Tibial nerve (tissue), 4 donors: Measurements from ENCODE around the gene BNC2. TPM values are rescaled to one million over a fixed set of nuclear protein-coding genes. Genes with fewer than 3 reads are reported as not detected.

Experiments
- DNase-seq, 2 donors: peaks; one replicate each; pipeline ENCODE4 v3.0.0-alpha.2; 2019; ENCODE audit warnings: low spot score in 2 of 2
- H3K27ac ChIP-seq, 4 donors: fragments of 200-600 bp; sonication (generic) in 3 of 4; one replicate each; pipeline ENCODE4 v1.5.1; 2017 to 2019; ENCODE audit warnings: mild to moderate bottlenecking in 1 of 4
- H3K27me3 ChIP-seq, 2 donors: fragments of 200-600 bp; sonication (generic) in 1 of 2; one replicate each; pipeline versions ENCODE4 v1.5.1 to v1.6.0; 2017 to 2019
- H3K36me3 ChIP-seq, 3 donors: fragments of 200-600 bp; sonication (generic); one replicate each; pipeline ENCODE4 v1.5.1; 2018 to 2019
- H3K4me1 ChIP-seq, 4 donors: fragments of 200-600 bp; sonication (generic) in 3 of 4; one replicate each; pipeline ENCODE4 v1.5.1; 2017 to 2019
- H3K4me3 ChIP-seq, 4 donors: fragments of 200-600 bp; sonication (generic) in 3 of 4; one replicate each; pipeline ENCODE4 v1.5.1; 2017 to 2019; ENCODE audit warnings: mild to moderate bottlenecking in 1 of 4, moderate library complexity in 1 of 4
- H3K9me3 ChIP-seq, 4 donors: fragments of 200-600 bp; sonication (generic) in 3 of 4; one replicate each; pipeline ENCODE4 v1.5.1; 2017 to 2019
- CTCF ChIP-seq, 5 experiments: fragments of 200-600 bp in 3 of 5; fragments of 450-650 bp in 2 of 5; sonication (generic) in 3 of 5; IDR thresholded peaks; one replicate each; pipeline ENCODE4 v1.5.1; 2016 to 2019; ENCODE audit warnings: antibody characterized with exemption in 5 of 5, mild to moderate bottlenecking in 3 of 5, moderate library complexity in 2 of 5
- EP300 ChIP-seq, 2 donors: sonication (generic); formaldehyde crosslinking; IDR thresholded peaks; one replicate each; pipeline ENCODE4 v1.6.1; 2017; ENCODE audit warnings: antibody characterized with exemption in 2 of 2, mild to moderate bottlenecking in 1 of 2
- POLR2A ChIP-seq, 2 donors: fragments of 450-650 bp; IDR thresholded peaks; one replicate each; pipeline ENCODE4 v1.6.1; 2017; ENCODE audit warnings: antibody characterized with exemption in 2 of 2, mild to moderate bottlenecking in 2 of 2, moderate library complexity in 2 of 2
- WGBS, 2 donors: methylation state at CpG; one replicate each; pipeline ENCODE4 v1.1.5; 2018; 5-methylcytosine and 5-hydroxymethylcytosine counted together
- total RNA-seq, 4 donors: library from RNA; depleted of rRNA; stranded (reverse); fragments of >200 nt; gene quantifications; one replicate each; pipeline ENCODE4 v1.1.0, GENCODE V29; 2016

The BNC2 gene
- total RNA-seq, 4 donors from 2014 or later = 69.9 to 89.6 (median 88.4) TPM

- no peak for DNase-seq
- Histone ChIP-seq H3K4me3 (no peak overlapping the region), H3K9me3 (peaks cover 0 to 13% (median 0%) of the 10 kb centered on the region in 4 donors), H3K36me3 (no peaks in the 10 kb centered on the region), H3K4me1 (no peaks in the 10 kb centered on the region), H3K27ac (no peak overlapping the region), H3K27me3 (no peaks in the 10 kb centered on the region)
- TF ChIP-seq POLR2A (IDR thresholded peaks at IDR 0.05) = no peak
- no peak for TF ChIP-seq CTCF (IDR thresholded peaks at IDR 0.05)
- TF ChIP-seq EP300 (IDR thresholded peaks at IDR 0.05) = no peak
- WGBS, 2 donors = 46 to 92% methylated on average over 2 of the region's 2 CpGs
Measured at GRCh38 chr9:16391369-16391768, 479.1 kb downstream of the BNC2 start.

- H3K9me3 ChIP-seq = peaks cover 0 to 4% (median 0%) of the 10 kb centered on the region in 4 donors
- TF ChIP-seq CTCF (IDR thresholded peaks at IDR 0.05) (no peak), POLR2A (IDR thresholded peaks at IDR 0.05) (no peak)
- H3K27ac ChIP-seq = no peak overlapping the region
- peaks cover 0 to 8% (median 0%) of the 10 kb centered on the region in 4 donors for H3K4me1 ChIP-seq
- 87 to 90% methylated on average over 2 of the region's 2 CpGs for WGBS, 2 donors
- no peaks in the 10 kb centered on the region for H3K27me3 ChIP-seq
- no peaks in the 10 kb centered on the region for H3K36me3 ChIP-seq
- H3K4me3 ChIP-seq = no peak overlapping the region
- DNase-seq = no peak
Measured at GRCh38 chr9:16387382-16387781, 483.1 kb downstream of the BNC2 start.

DNA sequence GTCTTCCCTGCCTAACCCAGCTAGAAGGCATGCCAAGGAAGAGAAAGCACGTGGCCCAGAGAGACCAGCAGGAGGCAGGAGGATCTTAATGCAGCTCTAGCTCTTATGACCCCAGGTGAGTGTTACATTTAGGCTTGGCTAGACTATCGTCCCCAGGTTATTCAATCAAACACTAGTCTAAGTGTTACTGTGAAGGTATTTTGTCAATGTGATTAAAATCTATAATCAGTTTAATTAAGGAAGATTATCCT lies 483.7 kb downstream of the BNC2 start:
- no peaks in the 10 kb centered on the region for H3K27me3 ChIP-seq
- H3K27ac ChIP-seq = no peak overlapping the region
- no peaks in the 10 kb centered on the region for H3K36me3 ChIP-seq
- peaks cover 0 to 8% (median 0%) of the 10 kb centered on the region in 4 donors for H3K4me1 ChIP-seq
- WGBS, 2 donors = 65 to 79% methylated on average over 2 of the region's 2 CpGs
- no peak for TF ChIP-seq CTCF (IDR thresholded peaks at IDR 0.05)
- no peak for TF ChIP-seq POLR2A (IDR thresholded peaks at IDR 0.05)
- no peak for TF ChIP-seq EP300 (IDR thresholded peaks at IDR 0.05)
- H3K4me3 ChIP-seq = no peak overlapping the region
- peaks cover 0 to 4% (median 0%) of the 10 kb centered on the region in 4 donors for H3K9me3 ChIP-seq
- DNase-seq = no peak

- Histone ChIP-seq H3K9me3 (peaks cover 0 to 4% (median 0%) of the 10 kb centered on the region in 4 donors), H3K36me3 (no peaks in the 10 kb centered on the region), H3K27me3 (no peaks in the 10 kb centered on the region), H3K27ac (no peak overlapping the region), H3K4me3 (no peak overlapping the region), H3K4me1 (peaks cover 0 to 8% (median 0%) of the 10 kb centered on the region in 4 donors)
- TF ChIP-seq EP300 (IDR thresholded peaks at IDR 0.05) (peak in 1 of 2 donors; percentile 50), CTCF (IDR thresholded peaks at IDR 0.05) (no peak)
- DNase-seq = peak in 1 of 2 donors; percentile 56
- 72 to 78% methylated on average over 6 of the region's 6 CpGs for WGBS, 2 donors
Measured at GRCh38 chr9:16386007-16386826, 484.3 kb downstream of the BNC2 start.

GRCh38 chr9:16385590-16385989 lies 484.9 kb downstream of the BNC2 start:
- peaks cover 0 to 4% (median 0%) of the 10 kb centered on the region in 4 donors for H3K9me3 ChIP-seq
- TF ChIP-seq EP300 (IDR thresholded peaks at IDR 0.05) = no peak
- TF ChIP-seq CTCF (IDR thresholded peaks at IDR 0.05) = no peak
- no peak for TF ChIP-seq POLR2A (IDR thresholded peaks at IDR 0.05)
- H3K36me3 ChIP-seq = no peaks in the 10 kb centered on the region

More at GRCh38 chr9:16385590-16385989, 484.9 kb downstream of the BNC2 start:
- H3K4me3 ChIP-seq = no peak overlapping the region
- peaks cover 0 to 8% (median 0%) of the 10 kb centered on the region in 4 donors for H3K4me1 ChIP-seq
- DNase-seq = no peak
- no peaks in the 10 kb centered on the region for H3K27me3 ChIP-seq
- H3K27ac ChIP-seq = no peak overlapping the region
